Measurements from ENCODE around the gene ANGPTL3. TPM values are rescaled to one million over a fixed set of nuclear protein-coding genes. Genes with fewer than 3 reads are reported as not detected.

ANGPTL3 gene
- total and polyA plus RNA-seq, 2 of the 4 experiments (the other 2 are of a cell fraction): not detected

DNA sequence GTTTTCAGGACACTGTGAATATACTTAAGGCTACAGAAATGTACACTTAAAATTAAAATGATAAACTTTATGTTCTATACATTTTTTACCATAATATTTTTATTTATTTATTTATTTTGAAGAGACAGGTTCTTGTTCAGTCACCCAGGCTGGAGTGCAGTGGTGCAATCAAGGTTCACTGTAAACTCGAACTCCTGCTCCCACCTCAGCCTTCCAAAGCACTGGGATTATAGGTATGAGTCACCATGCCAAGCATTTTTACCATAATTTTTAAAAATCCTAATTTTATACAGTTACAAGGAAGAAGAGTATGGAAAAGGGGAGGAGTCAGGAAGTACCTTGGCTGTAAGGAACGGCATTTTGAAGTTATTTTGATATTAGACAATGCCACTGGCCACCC lies 23.6 kb upstream of the ANGPTL3 start:
- Histone ChIP-seq H2BK120ac (ENCODE audit: low read depth, low read length) (no peak overlapping the region), H3K4me1 (ENCODE audit: control insufficient read depth, insufficient read depth, low read length) (no peaks in the 10 kb centered on the region), H2BK5ac (ENCODE audit: low read depth, low read length, poor library complexity, severe bottlenecking) (no peak overlapping the region), H3K27me3 (ENCODE audit: control insufficient read depth, insufficient read depth, low read length) (no peaks in the 10 kb centered on the region), H4K5ac (ENCODE audit: low read depth, low read length) (no peak overlapping the region), H3K4me2 (ENCODE audit: low read depth, low read length) (no peak overlapping the region), H2BK20ac (ENCODE audit: low read depth, low read length) (no peak overlapping the region), H3K79me1 (ENCODE audit: low read depth in 1 of 2, low read length in 2 of 2) (peaks cover 8 to 9% of the 10 kb centered on the region in 2 experiments; a peak in 2 of 4 replicates), H4K91ac (ENCODE audit: insufficient read depth, low read depth, low read length) (no peak overlapping the region), H3K36me3 (ENCODE audit: control insufficient read depth, insufficient read depth, low read length) (peaks cover 17% of the 10 kb centered on the region), H2AFZ (replicated peaks; ENCODE audit: low read length, poor library complexity) (no peak overlapping the region), H3K4ac (ENCODE audit: low read depth, low read length) (no peak overlapping the region), H3K14ac (replicated peaks; ENCODE audit: low read depth, low read length) (no peak overlapping the region), H3K23ac (ENCODE audit: low read depth, low read length) (no peak overlapping the region), H2AK9ac (replicated peaks; ENCODE audit: low read depth, low read length, poor library complexity) (no peak overlapping the region), H3K56ac (ENCODE audit: extremely low read depth, insufficient read depth, low read length) (no peak overlapping the region), H2AK5ac (ENCODE audit: low read depth, low read length) (no peak overlapping the region), H4K8ac (ENCODE audit: low read depth in 2 of 2, low read length in 2 of 2) (no peak overlapping the region), H3K9me3 (ENCODE audit: control insufficient read depth, insufficient read depth, low read length) (peaks cover 3% of the 10 kb centered on the region), H3K27ac (ENCODE audit: insufficient read depth, low read length) (no peak overlapping the region), H3K9ac (ENCODE audit: low read depth, low read length) (no peak overlapping the region), H3K4me3 (ENCODE audit: insufficient read depth, low read depth, low read length) (no peak overlapping the region), H2BK15ac (ENCODE audit: low read depth, low read length) (no peak overlapping the region), H3K9me1 (ENCODE audit: insufficient read depth, low read length) (no peaks in the 10 kb centered on the region), H4K20me1 (ENCODE audit: insufficient read depth, low read length) (no peaks in the 10 kb centered on the region), H3K18ac (ENCODE audit: low read depth, low read length) (no peak overlapping the region)
- intact Hi-C loops (cut with micrococcal nuclease): no loop called here
- ATAC-seq (ENCODE audit: low read depth) (no peak), DNase-seq (peak; percentile 7)
- no CpG with 5 or more reads among the region's 2 CpGs for WGBS, 2 experiments (ENCODE audit: extremely low coverage in 2 of 2, insufficient read length in 1 of 2)
- dilution Hi-C loops (cut with HindIII; ENCODE audit: low sequenced_read_pairs, unreplicated experiment): no loop called here
- no TSS peak for BruUV-seq (replicated peaks)
- no peak for TF ChIP-seq RFX5 (IDR thresholded peaks at IDR 0.05; ENCODE audit: low read depth, low read length)
- TF ChIP-seq RAD21 (IDR thresholded peaks at IDR 0.05; ENCODE audit: low read length): no peak
- no peak for TF ChIP-seq MAZ (IDR thresholded peaks at IDR 0.05; ENCODE audit: borderline replicate concordance, low read depth, low read length)
- TF ChIP-seq FOS (IDR thresholded peaks at IDR 0.05; ENCODE audit: low read depth, low read length): no peak; the same call in 1 of the 2 replicates
- no peak for TF ChIP-seq POLR2A (IDR thresholded peaks at IDR 0.05; ENCODE audit: low read depth, low read length)
- TF ChIP-seq, protein P1, sequence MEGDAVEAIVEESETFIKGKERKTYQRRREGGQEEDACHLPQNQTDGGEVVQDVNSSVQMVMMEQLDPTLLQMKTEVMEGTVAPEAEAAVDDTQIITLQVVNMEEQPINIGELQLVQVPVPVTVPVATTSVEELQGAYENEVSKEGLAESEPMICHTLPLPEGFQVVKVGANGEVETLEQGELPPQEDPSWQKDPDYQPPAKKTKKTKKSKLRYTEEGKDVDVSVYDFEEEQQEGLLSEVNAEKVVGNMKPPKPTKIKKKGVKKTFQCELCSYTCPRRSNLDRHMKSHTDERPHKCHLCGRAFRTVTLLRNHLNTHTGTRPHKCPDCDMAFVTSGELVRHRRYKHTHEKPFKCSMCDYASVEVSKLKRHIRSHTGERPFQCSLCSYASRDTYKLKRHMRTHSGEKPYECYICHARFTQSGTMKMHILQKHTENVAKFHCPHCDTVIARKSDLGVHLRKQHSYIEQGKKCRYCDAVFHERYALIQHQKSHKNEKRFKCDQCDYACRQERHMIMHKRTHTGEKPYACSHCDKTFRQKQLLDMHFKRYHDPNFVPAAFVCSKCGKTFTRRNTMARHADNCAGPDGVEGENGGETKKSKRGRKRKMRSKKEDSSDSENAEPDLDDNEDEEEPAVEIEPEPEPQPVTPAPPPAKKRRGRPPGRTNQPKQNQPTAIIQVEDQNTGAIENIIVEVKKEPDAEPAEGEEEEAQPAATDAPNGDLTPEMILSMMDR (conservative IDR thresholded peaks at IDR 0.05; ENCODE audit: low read depth, low read length): no peak
- no peak for TF ChIP-seq CHD1 (IDR thresholded peaks at IDR 0.05; ENCODE audit: low read depth, low read length)
- no peak for TF ChIP-seq SMC3 (IDR thresholded peaks at IDR 0.05; ENCODE audit: low read depth, low read length)
- no peak for TF ChIP-seq BHLHE40 (IDR thresholded peaks at IDR 0.05; ENCODE audit: low read depth, low read length)
- TF ChIP-seq CEBPB (IDR thresholded peaks at IDR 0.05; ENCODE audit: low read depth, low read length): no peak
- TF ChIP-seq RCOR1 (IDR thresholded peaks at IDR 0.05; ENCODE audit: insufficient replicate concordance, low read length): no peak
- TF ChIP-seq, protein P2, sequence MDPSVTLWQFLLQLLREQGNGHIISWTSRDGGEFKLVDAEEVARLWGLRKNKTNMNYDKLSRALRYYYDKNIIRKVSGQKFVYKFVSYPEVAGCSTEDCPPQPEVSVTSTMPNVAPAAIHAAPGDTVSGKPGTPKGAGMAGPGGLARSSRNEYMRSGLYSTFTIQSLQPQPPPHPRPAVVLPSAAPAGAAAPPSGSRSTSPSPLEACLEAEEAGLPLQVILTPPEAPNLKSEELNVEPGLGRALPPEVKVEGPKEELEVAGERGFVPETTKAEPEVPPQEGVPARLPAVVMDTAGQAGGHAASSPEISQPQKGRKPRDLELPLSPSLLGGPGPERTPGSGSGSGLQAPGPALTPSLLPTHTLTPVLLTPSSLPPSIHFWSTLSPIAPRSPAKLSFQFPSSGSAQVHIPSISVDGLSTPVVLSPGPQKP (IDR thresholded peaks at IDR 0.05; ENCODE audit: borderline replicate concordance, low read depth, low read length): no peak
- TF ChIP-seq, protein P3, sequence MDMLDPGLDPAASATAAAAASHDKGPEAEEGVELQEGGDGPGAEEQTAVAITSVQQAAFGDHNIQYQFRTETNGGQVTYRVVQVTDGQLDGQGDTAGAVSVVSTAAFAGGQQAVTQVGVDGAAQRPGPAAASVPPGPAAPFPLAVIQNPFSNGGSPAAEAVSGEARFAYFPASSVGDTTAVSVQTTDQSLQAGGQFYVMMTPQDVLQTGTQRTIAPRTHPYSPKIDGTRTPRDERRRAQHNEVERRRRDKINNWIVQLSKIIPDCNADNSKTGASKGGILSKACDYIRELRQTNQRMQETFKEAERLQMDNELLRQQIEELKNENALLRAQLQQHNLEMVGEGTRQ (IDR thresholded peaks at IDR 0.05; ENCODE audit: low read depth, low read length): no peak
- no peak for TF ChIP-seq MAFK (IDR thresholded peaks at IDR 0.05; ENCODE audit: low read depth, low read length)
- TF ChIP-seq MXI1 (IDR thresholded peaks at IDR 0.05; ENCODE audit: borderline replicate concordance, low read depth, low read length): no peak
- TF ChIP-seq NFE2L2 (IDR thresholded peaks at IDR 0.05; ENCODE audit: low read depth, low read length): no peak
- POLR2A ChIA-PET (ENCODE audit: unreplicated experiment): no interaction called here
- CTCF ChIA-PET: no interaction called here
- in situ Hi-C loops (cut with MboI; ENCODE audit: low sequenced_read_pairs): no loop called here
